CD14-positive monocyte (primary cell): ENCODE measurements around the gene CALML5. TPM values are rescaled to one million over a fixed set of nuclear protein-coding genes. Genes with fewer than 3 reads are reported as not detected.

Experiments
- DNase-seq, 3 donors: peaks; one replicate each; pipeline ENCODE4 v3.0.0-alpha.2; 2011 to 2022
- H2AFZ ChIP-seq: 2 replicates; pipeline ENCODE4 v1.6.0; 2012; ENCODE audit warnings: mild to moderate bottlenecking, low read depth, low read length, inconsistent platforms; ENCODE audit not compliant: insufficient read depth, poor library complexity, severe bottlenecking
- H3K27ac ChIP-seq, 2 donors: 1 replicate in 1 of 2; 2 replicates in 1 of 2; pipeline ENCODE4 v1.5.1; 2012 to 2013; ENCODE audit warnings: low read length in 2 of 2, control low read depth in 1 of 2, inconsistent platforms in 1 of 2, low read depth in 1 of 2, mild to moderate bottlenecking in 1 of 2
- H3K27me3 ChIP-seq, 2 donors: one replicate each; pipeline versions ENCODE4 v1.6.0 to v1.6.1; 2011 to 2013; ENCODE audit warnings: low read length in 2 of 2; ENCODE audit not compliant: control insufficient read depth in 2 of 2, insufficient read depth in 2 of 2
- H3K36me3 ChIP-seq, 2 donors: replicated peaks in 1 of 2; 1 replicate in 1 of 2; 2 replicates in 1 of 2; pipeline versions ENCODE4 v1.5.1 to v1.6.1; 2012 to 2013; ENCODE audit warnings: low read length in 2 of 2, control low read depth in 1 of 2, inconsistent platforms in 1 of 2, mild to moderate bottlenecking in 1 of 2; ENCODE audit not compliant: insufficient read depth in 2 of 2, control insufficient read depth in 1 of 2
- H3K4me1 ChIP-seq, 2 donors: 1 replicate in 1 of 2; 2 replicates in 1 of 2; pipeline versions ENCODE4 v1.5.1 to v1.6.1; 2012 to 2013; ENCODE audit warnings: low read length in 2 of 2, control low read depth in 1 of 2, inconsistent platforms in 1 of 2, mild to moderate bottlenecking in 1 of 2, moderate library complexity in 1 of 2; ENCODE audit not compliant: insufficient read depth in 2 of 2, control insufficient read depth in 1 of 2
- H3K4me2 ChIP-seq: replicated peaks from 2 replicates; pipeline ENCODE3; 2012; ENCODE audit warnings: low read length, moderate library complexity, mild to moderate bottlenecking; ENCODE audit not compliant: poor library complexity, severe bottlenecking; ENCODE audit errors: extremely low read depth
- H3K4me3 ChIP-seq, 3 experiments: fragments of 200-600 bp in 1 of 3; sonication (generic) in 1 of 3; replicated peaks in 1 of 3; 1 replicate in 2 of 3; 2 replicates in 1 of 3; pipeline ENCODE4 v1.5.1; 2011 to 2013; ENCODE audit warnings: low read length in 3 of 3, mild to moderate bottlenecking in 3 of 3, control low read depth in 2 of 3, low read depth in 2 of 3, inconsistent platforms in 1 of 3, moderate library complexity in 1 of 3
- H3K79me2 ChIP-seq: 2 replicates; pipeline ENCODE4 v1.6.0; 2012; ENCODE audit warnings: mild to moderate bottlenecking, control low read depth, inconsistent platforms, low read length, moderate library complexity; ENCODE audit not compliant: insufficient read depth
- H3K9ac ChIP-seq: 2 replicates; pipeline ENCODE4 v1.6.0; 2017; ENCODE audit warnings: low read length, mild to moderate bottlenecking; ENCODE audit not compliant: insufficient read depth, poor library complexity, severe bottlenecking
- H3K9me3 ChIP-seq, 2 donors: replicated peaks in 1 of 2; 1 replicate in 1 of 2; 2 replicates in 1 of 2; pipeline versions ENCODE4 v1.5.1 to v1.6.1; 2012 to 2013; ENCODE audit warnings: low read length in 2 of 2, control low read depth in 1 of 2; ENCODE audit not compliant: control insufficient read depth in 1 of 2, insufficient read depth in 1 of 2
- H4K20me1 ChIP-seq: 2 replicates; pipeline ENCODE4 v1.6.0; 2012; ENCODE audit warnings: mild to moderate bottlenecking, low read length, control low read depth, moderate library complexity; ENCODE audit not compliant: insufficient read depth
- H3K27ac Mint-ChIP-seq, 7 donors: one replicate each; pipeline ENCODE4 v1.8.0; 2020; ENCODE audit warnings: mild to moderate bottlenecking in 7 of 7, mixed read lengths in 7 of 7, moderate library complexity in 6 of 7, inconsistent platforms in 2 of 7
- H3K27me3 Mint-ChIP-seq, 3 donors: one replicate each; pipeline ENCODE4 v1.8.0; 2021 to 2022; ENCODE audit warnings: low read depth in 3 of 3, mild to moderate bottlenecking in 3 of 3, mixed read lengths in 3 of 3, moderate library complexity in 3 of 3, inconsistent platforms in 1 of 3
- H3K36me3 Mint-ChIP-seq, 2 donors: one replicate each; pipeline ENCODE4 v1.8.0; 2020; ENCODE audit warnings: mixed read lengths in 2 of 2, inconsistent platforms in 1 of 2, mild to moderate bottlenecking in 1 of 2
- H3K4me1 Mint-ChIP-seq: one replicate; pipeline ENCODE4 v1.8.0; 2020; ENCODE audit warnings: mild to moderate bottlenecking, mixed read lengths
- H3K4me3 Mint-ChIP-seq, 2 donors: one replicate each; pipeline ENCODE4 v1.8.0; 2020; ENCODE audit warnings: mild to moderate bottlenecking in 2 of 2, mixed read lengths in 2 of 2, moderate library complexity in 1 of 2
- H3K9me3 Mint-ChIP-seq, 7 donors: one replicate each; pipeline ENCODE4 v1.8.0; 2020 to 2022; ENCODE audit warnings: mixed read lengths in 7 of 7, mild to moderate bottlenecking in 6 of 7, moderate library complexity in 6 of 7, inconsistent platforms in 2 of 7
- CTCF ChIP-seq: fragments of 200-600 bp; IDR thresholded peaks from one replicate; pipeline ENCODE4 v1.8.0; 2022; ENCODE audit warnings: antibody characterized with exemption, mild to moderate bottlenecking
- WGBS: methylation state at CpG from one replicate; pipeline ENCODE4 v1.1.5; 2013; ENCODE audit warnings: missing lambda C conversion rate; ENCODE audit not compliant: insufficient coverage; 5-methylcytosine and 5-hydroxymethylcytosine counted together
- intact Hi-C, 2 donors: fragments of 100-400 bp; cut with micrococcal nuclease; formaldehyde crosslinking; loops; one replicate each; pipeline versions ENCODE4 v1.15.0 to v1.15.1; 2023
- polyA plus RNA-seq, 3 donors: library from polyadenylated mRNA; depleted of rRNA in 1 of 3; unstranded in 2 of 3; stranded (reverse) in 1 of 3; fragments of 300-500 nt in 2 of 3; fragments of >200 nt in 1 of 3; fragmentation: Illumina TruSeq in 2 of 3; gene quantifications; 1 replicate in 2 of 3; 2 replicates in 1 of 3; pipeline ENCODE4 v1.2.3, GENCODE V29; 2012 to 2021

Gene CALML5
- polyA plus RNA-seq, 3 donors: not detected

GRCh38 chr10:5497289-5497688 lies 2.1 kb downstream of the CALML5 start:
- H3K4me3 Mint-ChIP-seq: no peak overlapping the region
- Histone ChIP-seq H3K4me1 (no peaks in the 10 kb centered on the region), H3K79me2 (no peaks in the 10 kb centered on the region), H3K4me3 (no peak overlapping the region), H3K9me3 (peaks cover 0 to 10% of the 10 kb centered on the region in 2 donors), H3K36me3 (no peaks in the 10 kb centered on the region), H2AFZ (no peak overlapping the region), H3K4me2 (no peak overlapping the region), H3K9ac (no peak overlapping the region), H4K20me1 (no peaks in the 10 kb centered on the region), H3K27me3 (no peaks in the 10 kb centered on the region), H3K27ac (no peak overlapping the region)
- 88% methylated on average over 6 of the region's 6 CpGs for WGBS
- no peak for DNase-seq
- TF ChIP-seq CTCF: no peak
- H3K4me1 Mint-ChIP-seq: no peaks in the 10 kb centered on the region
- intact Hi-C loops: no loop called here
- peaks cover 4 to 8% (median 7%) of the 10 kb centered on the region in 7 donors for H3K9me3 Mint-ChIP-seq
- no peaks in the 10 kb centered on the region for H3K36me3 Mint-ChIP-seq
- peaks cover 0 to 2% (median 0%) of the 10 kb centered on the region in 3 donors for H3K27me3 Mint-ChIP-seq
- H3K27ac Mint-ChIP-seq: no peak overlapping the region

- Mint-ChIP-seq H3K4me3 (no peak overlapping the region), H3K36me3 (no peaks in the 10 kb centered on the region), H3K27me3 (peaks cover 0 to 2% (median 0%) of the 10 kb centered on the region in 3 donors), H3K27ac (no peak overlapping the region), H3K4me1 (no peaks in the 10 kb centered on the region), H3K9me3 (peaks cover 4 to 11% (median 8%) of the 10 kb centered on the region in 7 donors)
- H3K4me1 ChIP-seq: no peaks in the 10 kb centered on the region
- no peak for TF ChIP-seq CTCF
- H4K20me1 ChIP-seq: no peaks in the 10 kb centered on the region
- H3K27me3 ChIP-seq: no peaks in the 10 kb centered on the region
- no peak overlapping the region for H3K4me2 ChIP-seq
- H3K4me3 ChIP-seq: no peak overlapping the region
- peaks cover 0 to 15% of the 10 kb centered on the region in 2 donors for H3K9me3 ChIP-seq
- H3K36me3 ChIP-seq: no peaks in the 10 kb centered on the region
- WGBS: 94% methylated on average over 16 of the region's 25 CpGs
- intact Hi-C loops: no loop called here
- no peak overlapping the region for H3K9ac ChIP-seq
- H2AFZ ChIP-seq: no peak overlapping the region
- H3K27ac ChIP-seq: no peak overlapping the region
- no peaks in the 10 kb centered on the region for H3K79me2 ChIP-seq
- DNase-seq: no peak
These were observed 2.8 kb downstream of the CALML5 start for GRCh38 chr10:5496261-5497250.
